K562 (cell line): ENCODE results near the gene SH3PXD2B. TPM values are rescaled to one million over a fixed set of nuclear protein-coding genes. Genes with fewer than 3 reads are reported as not detected.

ENCODE experiments used
- BHLHE40 ChIP-seq: IDR thresholded peaks from 2 replicates; pipeline ENCODE4 v1.6.1; 2011; ENCODE audit warnings: low read length, improper control_type of control experiment
- CEBPB ChIP-seq: fragments of 450-650 bp; IDR thresholded peaks from 2 replicates; pipeline ENCODE4 v1.6.1; 2016; ENCODE audit warnings: missing genetic modification characterization, missing compliant biosample characterization
- DDX20 ChIP-seq: fragments of 450-650 bp; IDR thresholded peaks from 2 replicates; pipeline ENCODE4 v1.6.1; 2016; ENCODE audit warnings: missing genetic modification characterization, low read depth, mild to moderate bottlenecking, missing compliant biosample characterization, moderate library complexity
- KAT7 ChIP-seq: sonication (generic); formaldehyde crosslinking; IDR thresholded peaks from 2 replicates; pipeline ENCODE4 v1.8.0; 2022; ENCODE audit warnings: missing genetic modification reagents, mild to moderate bottlenecking, borderline replicate concordance
- PRMT5 ChIP-seq: sonication (generic); formaldehyde crosslinking; IDR thresholded peaks from 2 replicates; pipeline ENCODE4 v1.5.0; 2020; ENCODE audit warnings: missing genetic modification reagents
- RAD51 ChIP-seq: fragments of 450-650 bp; IDR thresholded peaks from 2 replicates; pipeline ENCODE4 v1.7.1; 2016; ENCODE audit warnings: low read depth, mild to moderate bottlenecking, borderline replicate concordance
- TAF9B ChIP-seq: fragments of 450-650 bp; IDR thresholded peaks from 2 replicates; pipeline ENCODE4 v1.6.1; 2018; ENCODE audit warnings: mild to moderate bottlenecking; ENCODE audit not compliant: partially characterized antibody
- TAL1 ChIP-seq: fragments of 450-650 bp; IDR thresholded peaks from 2 replicates; pipeline ENCODE4 v1.6.1; 2016; ENCODE audit warnings: mild to moderate bottlenecking
- XRCC3 ChIP-seq: fragments of 450-650 bp; IDR thresholded peaks from 2 replicates; pipeline ENCODE4 v1.6.1; 2017; ENCODE audit warnings: mild to moderate bottlenecking, moderate library complexity
- XRCC5 ChIP-seq: fragments of 200-400 bp; formaldehyde crosslinking; IDR thresholded peaks from 2 replicates; pipeline ENCODE4 v1.6.1; 2017; ENCODE audit warnings: low read depth, mild to moderate bottlenecking, low read length
- YBX1 ChIP-seq: fragments of 450-650 bp; IDR thresholded peaks from 2 replicates; pipeline ENCODE4 v1.7.1; 2016; ENCODE audit warnings: mild to moderate bottlenecking
- ZNF408 ChIP-seq: fragments of 250-450 bp; sonication (Bioruptor Pico); IDR thresholded peaks from 2 replicates; pipeline ENCODE4 v1.4.0; 2020; ENCODE audit warnings: low read depth, mild to moderate bottlenecking, moderate library complexity
- ZNF436 ChIP-seq: fragments of 250-450, 450-650 bp; sonication (Bioruptor Pico); formaldehyde crosslinking; IDR thresholded peaks from 2 replicates; pipeline ENCODE4 v1.7.0; 2020; ENCODE audit warnings: mild to moderate bottlenecking
- ZNF584 ChIP-seq: fragments of 200-800 bp; sonication (Bioruptor generic); IDR thresholded peaks from 2 replicates; pipeline ENCODE4 v1.6.1; 2016; ENCODE audit warnings: low read depth, mild to moderate bottlenecking, missing genetic modification characterization, missing compliant biosample characterization
- polyA plus RNA-seq, 8 experiments: library from polyadenylated mRNA; depleted of rRNA in 4 of 8; stranded (reverse) in 5 of 8; unstranded in 3 of 8; fragments of >200 nt; fragmentation: Nextera tagmentation in 2 of 8; fragmentation: Illumina TruSeq in 1 of 8; extraction: Ambion mirVana in 2 of 8; extraction: Trizol in 1 of 8; gene quantifications; 2 replicates each; pipeline versions ENCODE4 v1.2.1 to v1.2.3, GENCODE V29; 2011 to 2014; ENCODE audit warnings: inconsistent platforms in 1 of 8, missing spikeins in 1 of 8
- total RNA-seq, 7 experiments: library from RNA; depleted of rRNA in 6 of 7; stranded (reverse); fragments of >200 nt in 6 of 7; fragmentation: Illumina TruSeq in 2 of 7; extraction: Trizol in 2 of 7; gene quantifications; 2 replicates each; pipeline versions ENCODE4 v1.2.1 to v1.2.3, GENCODE V29; 2011 to 2021; ENCODE audit warnings: low replicate concordance in 1 of 7
- TF ChIP-seq, protein P1 (sequence below): fragments of 450-650 bp; IDR thresholded peaks from 2 replicates; pipeline ENCODE4 v1.7.1; 2018; ENCODE audit warnings: mild to moderate bottlenecking, low read depth; ENCODE audit not compliant: partially characterized antibody
- TF ChIP-seq, protein P2 (sequence below): sonication (generic); formaldehyde crosslinking; IDR thresholded peaks from 2 replicates; pipeline ENCODE4 v1.8.0; 2022; ENCODE audit warnings: mild to moderate bottlenecking, missing genetic modification reagents
- TF ChIP-seq, protein P3 (sequence below), 2 experiments: fragments of 450-650 bp; IDR thresholded peaks; 2 replicates each; pipeline ENCODE4 v1.6.1; 2018; ENCODE audit warnings: mild to moderate bottlenecking in 2 of 2, low read depth in 1 of 2; ENCODE audit not compliant: partially characterized antibody in 2 of 2
- TF ChIP-seq, protein P4 (sequence below): sonication (generic); formaldehyde crosslinking; IDR thresholded peaks from 2 replicates; pipeline ENCODE4 v1.9.0; 2022; ENCODE audit warnings: mild to moderate bottlenecking, missing genetic modification reagents

SH3PXD2B gene
- total and polyA plus RNA-seq, 9 of the 15 experiments (the other 6 are each of a cell fraction or from before 2014, with no cell fraction given), result 0.04 to 0.66 (median 0.19) TPM

DNA sequence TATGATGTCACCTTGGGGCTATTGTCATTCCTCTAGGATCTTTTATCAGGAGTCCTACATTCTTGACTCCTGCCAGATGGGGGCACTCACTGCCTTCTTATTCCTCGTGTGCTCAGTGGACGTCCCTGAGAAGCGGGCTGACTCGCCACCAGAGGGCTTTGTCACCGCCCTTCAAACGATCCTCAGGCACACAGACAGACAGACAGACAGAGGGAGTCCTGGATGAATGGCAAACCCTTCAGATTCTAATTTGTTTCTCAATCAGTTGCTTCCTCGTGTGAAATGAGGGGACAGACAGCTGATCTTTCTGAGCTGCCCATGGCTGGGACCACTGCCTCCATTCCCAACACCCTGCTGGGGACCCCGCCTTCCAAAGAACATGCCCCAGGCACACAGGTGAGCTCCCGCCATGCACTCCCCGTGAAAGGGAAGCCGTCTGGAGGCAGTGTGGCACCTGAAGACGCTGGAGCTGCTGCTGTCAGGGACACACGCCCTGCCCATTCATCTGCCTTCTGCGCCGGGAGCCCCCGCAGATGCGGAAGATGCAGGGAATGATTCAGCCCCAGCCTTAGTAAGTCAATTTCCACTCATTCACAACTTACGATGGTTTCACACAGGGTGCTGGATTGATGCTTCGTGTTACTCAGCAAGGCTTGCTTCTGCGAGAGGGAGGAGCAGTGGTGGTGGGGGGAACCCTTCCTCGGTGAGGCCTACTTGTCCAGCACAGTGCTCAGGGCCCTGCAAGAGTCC lies 24.9 kb upstream of the SH3PXD2B start (continued):
- TF ChIP-seq XRCC5, result 0 out of 2 replicates have a peak, but pooled peaks have one; percentile 55
- TF ChIP-seq KAT7 (CRISPR knock-in tag), result no peak
- TF ChIP-seq BHLHE40, result 0 out of 2 replicates have a peak, but pooled peaks have one; percentile 37
- no peak for TF ChIP-seq ZNF584 (CRISPR knock-in tag)
- TF ChIP-seq, protein P1, sequence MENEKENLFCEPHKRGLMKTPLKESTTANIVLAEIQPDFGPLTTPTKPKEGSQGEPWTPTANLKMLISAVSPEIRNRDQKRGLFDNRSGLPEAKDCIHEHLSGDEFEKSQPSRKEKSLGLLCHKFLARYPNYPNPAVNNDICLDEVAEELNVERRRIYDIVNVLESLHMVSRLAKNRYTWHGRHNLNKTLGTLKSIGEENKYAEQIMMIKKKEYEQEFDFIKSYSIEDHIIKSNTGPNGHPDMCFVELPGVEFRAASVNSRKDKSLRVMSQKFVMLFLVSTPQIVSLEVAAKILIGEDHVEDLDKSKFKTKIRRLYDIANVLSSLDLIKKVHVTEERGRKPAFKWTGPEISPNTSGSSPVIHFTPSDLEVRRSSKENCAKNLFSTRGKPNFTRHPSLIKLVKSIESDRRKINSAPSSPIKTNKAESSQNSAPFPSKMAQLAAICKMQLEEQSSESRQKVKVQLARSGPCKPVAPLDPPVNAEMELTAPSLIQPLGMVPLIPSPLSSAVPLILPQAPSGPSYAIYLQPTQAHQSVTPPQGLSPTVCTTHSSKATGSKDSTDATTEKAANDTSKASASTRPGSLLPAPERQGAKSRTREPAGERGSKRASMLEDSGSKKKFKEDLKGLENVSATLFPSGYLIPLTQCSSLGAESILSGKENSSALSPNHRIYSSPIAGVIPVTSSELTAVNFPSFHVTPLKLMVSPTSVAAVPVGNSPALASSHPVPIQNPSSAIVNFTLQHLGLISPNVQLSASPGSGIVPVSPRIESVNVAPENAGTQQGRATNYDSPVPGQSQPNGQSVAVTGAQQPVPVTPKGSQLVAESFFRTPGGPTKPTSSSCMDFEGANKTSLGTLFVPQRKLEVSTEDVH, result no peak
- TF ChIP-seq RAD51, result no peak
- no peak for TF ChIP-seq PRMT5 (CRISPR knock-in tag)
- TF ChIP-seq, protein P2, sequence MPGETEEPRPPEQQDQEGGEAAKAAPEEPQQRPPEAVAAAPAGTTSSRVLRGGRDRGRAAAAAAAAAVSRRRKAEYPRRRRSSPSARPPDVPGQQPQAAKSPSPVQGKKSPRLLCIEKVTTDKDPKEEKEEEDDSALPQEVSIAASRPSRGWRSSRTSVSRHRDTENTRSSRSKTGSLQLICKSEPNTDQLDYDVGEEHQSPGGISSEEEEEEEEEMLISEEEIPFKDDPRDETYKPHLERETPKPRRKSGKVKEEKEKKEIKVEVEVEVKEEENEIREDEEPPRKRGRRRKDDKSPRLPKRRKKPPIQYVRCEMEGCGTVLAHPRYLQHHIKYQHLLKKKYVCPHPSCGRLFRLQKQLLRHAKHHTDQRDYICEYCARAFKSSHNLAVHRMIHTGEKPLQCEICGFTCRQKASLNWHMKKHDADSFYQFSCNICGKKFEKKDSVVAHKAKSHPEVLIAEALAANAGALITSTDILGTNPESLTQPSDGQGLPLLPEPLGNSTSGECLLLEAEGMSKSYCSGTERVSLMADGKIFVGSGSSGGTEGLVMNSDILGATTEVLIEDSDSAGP (CRISPR knock-in tag), result no peak
- TF ChIP-seq, protein P3, sequence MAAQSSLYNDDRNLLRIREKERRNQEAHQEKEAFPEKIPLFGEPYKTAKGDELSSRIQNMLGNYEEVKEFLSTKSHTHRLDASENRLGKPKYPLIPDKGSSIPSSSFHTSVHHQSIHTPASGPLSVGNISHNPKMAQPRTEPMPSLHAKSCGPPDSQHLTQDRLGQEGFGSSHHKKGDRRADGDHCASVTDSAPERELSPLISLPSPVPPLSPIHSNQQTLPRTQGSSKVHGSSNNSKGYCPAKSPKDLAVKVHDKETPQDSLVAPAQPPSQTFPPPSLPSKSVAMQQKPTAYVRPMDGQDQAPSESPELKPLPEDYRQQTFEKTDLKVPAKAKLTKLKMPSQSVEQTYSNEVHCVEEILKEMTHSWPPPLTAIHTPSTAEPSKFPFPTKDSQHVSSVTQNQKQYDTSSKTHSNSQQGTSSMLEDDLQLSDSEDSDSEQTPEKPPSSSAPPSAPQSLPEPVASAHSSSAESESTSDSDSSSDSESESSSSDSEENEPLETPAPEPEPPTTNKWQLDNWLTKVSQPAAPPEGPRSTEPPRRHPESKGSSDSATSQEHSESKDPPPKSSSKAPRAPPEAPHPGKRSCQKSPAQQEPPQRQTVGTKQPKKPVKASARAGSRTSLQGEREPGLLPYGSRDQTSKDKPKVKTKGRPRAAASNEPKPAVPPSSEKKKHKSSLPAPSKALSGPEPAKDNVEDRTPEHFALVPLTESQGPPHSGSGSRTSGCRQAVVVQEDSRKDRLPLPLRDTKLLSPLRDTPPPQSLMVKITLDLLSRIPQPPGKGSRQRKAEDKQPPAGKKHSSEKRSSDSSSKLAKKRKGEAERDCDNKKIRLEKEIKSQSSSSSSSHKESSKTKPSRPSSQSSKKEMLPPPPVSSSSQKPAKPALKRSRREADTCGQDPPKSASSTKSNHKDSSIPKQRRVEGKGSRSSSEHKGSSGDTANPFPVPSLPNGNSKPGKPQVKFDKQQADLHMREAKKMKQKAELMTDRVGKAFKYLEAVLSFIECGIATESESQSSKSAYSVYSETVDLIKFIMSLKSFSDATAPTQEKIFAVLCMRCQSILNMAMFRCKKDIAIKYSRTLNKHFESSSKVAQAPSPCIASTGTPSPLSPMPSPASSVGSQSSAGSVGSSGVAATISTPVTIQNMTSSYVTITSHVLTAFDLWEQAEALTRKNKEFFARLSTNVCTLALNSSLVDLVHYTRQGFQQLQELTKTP (IDR thresholded peaks at IDR 0.05; ENCODE audit: low read depth in 1 of 2, partially characterized antibody in 2 of 2), result no peak
- TF ChIP-seq, protein P4, sequence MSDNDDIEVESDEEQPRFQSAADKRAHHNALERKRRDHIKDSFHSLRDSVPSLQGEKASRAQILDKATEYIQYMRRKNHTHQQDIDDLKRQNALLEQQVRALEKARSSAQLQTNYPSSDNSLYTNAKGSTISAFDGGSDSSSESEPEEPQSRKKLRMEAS, result no peak
- TF ChIP-seq ZNF408 (CRISPR knock-in tag), result no peak
- TF ChIP-seq TAL1, result no peak
- no peak for TF ChIP-seq ZNF436
- no peak for TF ChIP-seq CEBPB
- no peak for TF ChIP-seq YBX1
- TF ChIP-seq DDX20 (tag), result no peak
- no peak for TF ChIP-seq TAF9B
- no peak for TF ChIP-seq XRCC3
